ENCODE results near the gene EXO1.
"Not testable (repeated sequence)": the region's sequence is repeated elsewhere in the genome, so short reads cannot be mapped to it uniquely, and the experiment has no call there.

EXO1 gene

DNA sequence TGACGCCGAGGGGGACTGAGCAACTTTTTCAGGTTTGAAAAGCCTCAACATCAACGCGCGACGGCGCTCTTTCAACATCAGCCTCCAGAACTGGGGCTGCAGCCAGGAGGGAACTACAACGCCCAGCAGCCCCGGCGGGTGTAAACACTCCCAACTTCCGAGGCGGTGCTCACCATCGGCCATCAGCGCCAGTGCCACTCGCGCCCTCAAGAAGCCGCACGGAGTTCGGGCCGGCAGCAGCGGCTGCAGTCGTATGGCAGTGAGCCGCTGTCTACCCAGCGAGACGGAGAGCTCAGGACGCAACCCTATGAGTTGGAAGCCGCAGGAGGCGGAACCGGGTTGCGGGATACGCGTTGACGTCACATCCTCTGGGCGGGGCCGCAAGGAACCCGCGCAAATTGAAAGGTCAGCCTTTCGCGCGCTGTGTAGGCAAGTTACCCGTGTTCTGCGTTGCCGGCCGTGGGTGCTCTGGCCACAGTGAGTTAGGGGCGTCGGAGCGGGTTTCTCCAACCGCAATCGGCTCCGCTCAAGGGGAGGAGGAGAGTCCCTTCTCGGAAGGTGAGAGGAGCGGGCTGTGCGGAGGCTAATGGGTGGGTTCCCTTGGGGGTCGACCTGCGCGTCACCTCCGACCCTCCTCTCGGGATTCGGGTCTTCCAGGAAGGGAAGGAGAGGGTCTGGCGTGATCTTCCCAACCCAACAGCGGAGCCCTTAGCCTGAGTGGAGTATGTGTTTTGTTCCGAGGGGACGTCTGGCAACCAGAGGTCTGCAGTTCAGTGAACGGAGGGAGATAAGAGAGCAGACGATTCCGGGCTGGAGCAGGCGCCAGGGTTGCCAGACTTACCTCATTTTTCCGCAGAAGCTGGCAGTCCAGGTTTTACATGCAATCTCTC lies at the start of gene EXO1:
Gene EXO1 (plus strand): TSS at position 409 of the 890 bp plus-strand sequence. CDS start 2,222 bp downstream, outside the sequence.
- peak; percentile 94 to 95 for DNase-seq

DNA sequence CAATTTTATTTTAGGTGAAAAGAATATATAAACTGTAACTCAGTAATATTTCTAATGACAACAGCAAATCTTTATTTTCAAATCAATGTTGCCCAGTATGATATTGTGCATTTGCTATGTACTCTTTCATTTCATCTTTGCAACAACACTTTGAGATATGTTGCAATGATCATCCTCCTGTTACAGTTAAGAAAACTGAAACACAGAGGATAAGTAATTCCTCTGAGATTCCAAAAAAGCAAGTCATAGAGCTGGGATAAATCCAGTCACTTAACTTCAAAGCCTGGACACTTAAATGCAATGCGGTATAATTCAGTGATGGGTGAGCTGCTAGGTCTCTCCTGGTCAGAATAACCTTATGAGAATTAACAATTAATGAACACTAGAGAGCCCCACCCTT lies 48.6 kb upstream of the EXO1 start:
- DNase-seq = no peak

DNA sequence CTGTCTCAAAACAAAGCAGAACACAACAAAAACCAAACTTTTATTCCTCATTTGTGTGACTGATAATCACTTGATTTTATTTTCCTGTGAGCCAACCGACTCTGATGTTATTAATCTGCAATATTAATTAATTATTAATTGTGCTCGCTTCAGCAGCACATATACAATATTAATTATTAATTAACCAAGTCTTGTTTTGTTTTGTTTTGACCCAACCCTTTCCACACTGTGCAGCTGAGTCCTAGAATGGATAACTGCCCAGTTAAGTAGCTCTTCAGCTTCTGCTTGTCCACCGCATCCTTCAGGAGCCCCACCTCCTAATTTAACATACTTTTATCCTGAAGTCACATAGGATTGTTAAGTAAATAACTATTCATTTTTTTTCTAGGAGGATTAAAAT lies 47.4 kb upstream of the EXO1 start:
- DNase-seq = no peak

DNA sequence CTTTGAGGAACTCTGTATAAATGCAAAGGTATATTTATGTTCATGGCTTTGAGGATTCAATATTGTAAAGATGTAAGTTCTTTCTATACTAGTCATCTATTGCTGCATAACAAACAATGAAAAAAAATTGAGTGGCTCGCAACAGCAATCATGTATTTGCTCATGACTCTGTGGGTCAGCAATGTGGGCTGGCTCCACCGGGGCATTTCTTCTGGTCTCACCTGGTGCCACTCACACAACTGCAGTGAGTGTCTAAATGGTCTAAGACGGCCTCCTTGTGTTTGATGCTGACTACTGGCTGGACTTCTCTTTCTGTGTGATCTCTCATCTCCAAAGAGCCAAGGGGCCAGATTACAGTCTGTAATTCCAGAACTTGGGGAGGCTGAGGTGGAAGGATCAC lies 45.1 kb upstream of the EXO1 start:
- DNase-seq = no peak

DNA sequence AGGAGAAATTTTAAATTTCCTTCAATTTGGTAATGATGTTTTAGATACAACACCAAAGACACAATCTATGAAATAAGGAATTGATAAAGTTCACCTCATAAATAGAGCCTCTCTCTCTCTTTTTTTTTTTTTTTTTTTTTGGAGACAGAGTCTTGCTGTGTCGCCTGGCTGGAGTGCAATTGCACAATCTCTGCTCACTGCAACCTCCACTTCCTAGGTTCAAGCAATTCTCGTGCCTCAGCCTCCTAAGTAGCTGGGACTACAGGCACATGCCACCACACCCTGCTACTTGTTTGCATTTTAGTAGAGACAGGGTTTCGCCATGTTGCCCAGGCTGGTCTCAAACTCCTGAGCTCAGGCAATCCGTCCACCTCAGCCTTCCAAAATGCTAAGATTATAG lies 43.3 kb upstream of the EXO1 start:
- DNase-seq = not testable (repeated sequence)

DNA sequence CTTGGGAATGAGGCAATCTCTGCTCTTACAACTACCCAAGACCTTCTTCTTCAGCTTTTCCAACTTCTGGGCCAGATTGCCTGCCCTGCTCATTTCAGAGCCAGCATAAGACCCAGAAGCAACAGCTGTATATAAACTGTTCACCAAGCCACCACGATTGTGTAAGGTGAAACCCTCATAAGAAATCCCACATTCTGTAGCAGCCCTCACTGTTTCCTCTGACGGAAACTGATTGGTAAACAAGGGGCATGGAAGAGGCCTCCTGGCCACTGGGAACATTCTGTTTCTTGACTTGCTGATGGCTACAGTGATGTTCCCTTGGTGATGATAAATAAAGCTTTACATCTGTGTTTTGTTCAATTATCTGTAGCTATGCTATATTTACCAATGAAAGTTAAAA lies 39.7 kb upstream of the EXO1 start:
- no peak for DNase-seq

DNA sequence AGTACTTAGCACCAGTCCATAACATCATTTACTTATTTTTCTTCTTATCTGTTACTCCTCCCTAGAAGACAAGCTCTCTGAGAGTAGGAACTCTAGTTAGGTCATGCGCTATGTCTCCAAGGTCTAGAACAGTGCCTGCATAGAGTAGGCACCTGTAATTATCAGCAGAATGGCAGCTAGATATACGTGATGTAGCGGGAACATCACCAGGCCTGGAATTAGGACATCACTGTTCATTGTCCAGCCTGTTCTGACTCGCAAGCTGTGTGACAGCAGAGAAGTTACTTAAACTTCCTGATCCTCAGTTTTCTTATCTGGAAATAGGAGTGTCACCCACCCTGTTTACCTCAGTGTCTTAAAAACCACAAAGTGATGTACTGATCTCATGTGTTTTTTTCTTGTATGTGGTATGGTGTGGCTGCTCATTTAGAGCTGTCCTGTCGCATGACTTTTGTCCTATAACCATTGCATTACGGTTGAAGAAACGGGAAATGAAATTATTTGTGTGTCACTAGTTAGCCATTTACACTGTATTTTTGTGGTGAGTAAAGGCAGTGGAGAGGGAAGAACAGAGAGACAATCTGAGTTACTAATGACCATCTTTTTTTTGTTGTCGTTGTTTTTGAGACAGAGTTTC lies 37.1 kb upstream of the EXO1 start:
- DNase-seq = no peak

DNA sequence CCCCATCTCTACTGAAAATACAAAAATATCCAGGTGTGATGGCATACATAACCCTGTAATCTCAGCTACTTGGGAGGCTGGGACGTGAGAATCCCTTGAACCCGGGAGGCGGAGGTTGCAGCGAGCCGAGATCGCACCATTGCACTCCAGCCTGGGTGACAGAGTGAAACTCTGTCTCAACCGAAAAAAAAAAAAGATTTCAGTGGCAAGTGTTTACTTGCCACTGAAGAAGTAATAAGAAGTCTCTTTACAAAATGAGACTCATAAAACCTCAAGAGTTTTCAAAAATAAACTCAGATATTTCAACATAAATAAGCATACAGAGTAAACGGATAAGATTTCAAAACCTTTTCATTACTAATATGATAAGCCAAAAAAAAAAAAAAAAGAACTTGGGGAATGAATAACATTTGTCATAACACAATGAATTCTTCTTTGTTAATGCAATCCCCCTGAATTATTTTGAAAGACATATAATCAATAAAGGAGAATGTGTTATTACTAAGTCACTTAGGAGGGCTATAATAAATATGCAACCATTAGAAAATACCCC lies 34.2 kb upstream of the EXO1 start:
- DNase-seq = no peak

DNA sequence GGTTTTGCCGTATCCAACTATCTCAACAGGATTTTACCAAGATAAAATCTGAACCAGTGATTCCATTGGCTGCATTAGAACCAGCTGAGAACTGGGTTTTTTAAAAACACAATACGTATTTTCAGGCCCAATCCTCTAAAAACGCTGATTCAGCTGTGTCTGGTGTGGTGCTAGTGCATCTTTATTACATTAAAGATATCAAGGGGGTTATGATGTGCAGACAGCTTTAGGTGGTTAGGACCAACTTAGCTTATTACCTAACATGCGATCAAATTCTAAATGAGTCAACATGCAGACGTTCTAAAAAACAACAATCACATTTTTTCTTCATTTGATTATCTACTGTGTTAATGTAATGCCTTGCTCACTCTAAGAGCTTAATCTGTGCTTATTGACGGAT lies 32.0 kb upstream of the EXO1 start:
- no peak for DNase-seq

DNA sequence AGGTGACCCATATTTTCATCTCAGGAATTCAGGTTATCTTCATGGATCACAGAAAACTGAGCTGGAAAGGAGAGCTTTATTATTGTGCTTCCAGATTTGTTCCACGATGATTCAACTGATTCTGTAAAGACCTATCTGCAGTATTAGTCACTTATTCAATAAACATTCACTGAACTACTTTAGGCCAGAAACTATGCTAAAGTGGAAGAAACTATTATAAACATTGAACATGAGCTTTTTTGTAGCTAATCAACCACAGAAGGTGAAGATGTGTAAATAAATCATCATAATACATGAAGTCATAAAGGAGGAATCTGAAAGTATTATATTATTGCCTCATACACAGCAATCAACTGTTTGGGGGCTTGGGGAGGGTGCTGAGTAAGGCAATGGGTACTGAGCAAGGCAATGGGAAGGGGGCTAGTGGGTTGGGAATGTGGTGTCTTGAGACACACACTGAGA lies 30.6 kb upstream of the EXO1 start:
- no peak for DNase-seq

DNA sequence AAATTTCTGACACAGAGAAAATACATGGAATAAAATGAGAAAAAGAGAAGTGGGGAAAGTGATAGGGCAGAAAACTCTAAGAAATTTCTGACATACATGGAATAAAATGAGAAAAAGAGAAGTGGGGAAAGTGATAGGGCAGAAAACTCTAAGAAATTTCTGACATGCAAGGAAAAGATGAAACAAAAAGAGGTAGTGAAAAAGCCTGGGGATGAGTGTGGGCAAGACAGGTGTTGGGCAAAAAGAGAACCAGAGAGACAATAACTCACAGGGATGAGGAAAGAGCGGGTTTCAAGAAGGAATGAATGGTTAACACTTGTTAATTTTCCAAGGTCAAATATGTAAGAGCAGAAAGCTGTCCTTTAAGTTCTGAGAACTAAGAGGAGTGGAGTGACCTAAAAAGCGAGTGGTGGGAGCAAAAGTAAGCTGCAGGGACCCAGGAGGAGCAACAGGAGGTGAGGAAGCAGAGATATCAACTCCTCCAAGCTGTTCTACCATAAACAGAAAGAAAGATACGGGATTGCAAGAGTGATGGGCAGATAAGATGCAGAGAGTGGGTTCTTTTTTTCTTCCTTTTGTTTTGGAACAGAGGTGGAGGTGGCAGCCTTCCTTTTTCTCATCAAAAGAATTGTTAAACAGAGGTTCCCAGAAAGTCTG lies 29.9 kb upstream of the EXO1 start:
- no peak for DNase-seq

DNA sequence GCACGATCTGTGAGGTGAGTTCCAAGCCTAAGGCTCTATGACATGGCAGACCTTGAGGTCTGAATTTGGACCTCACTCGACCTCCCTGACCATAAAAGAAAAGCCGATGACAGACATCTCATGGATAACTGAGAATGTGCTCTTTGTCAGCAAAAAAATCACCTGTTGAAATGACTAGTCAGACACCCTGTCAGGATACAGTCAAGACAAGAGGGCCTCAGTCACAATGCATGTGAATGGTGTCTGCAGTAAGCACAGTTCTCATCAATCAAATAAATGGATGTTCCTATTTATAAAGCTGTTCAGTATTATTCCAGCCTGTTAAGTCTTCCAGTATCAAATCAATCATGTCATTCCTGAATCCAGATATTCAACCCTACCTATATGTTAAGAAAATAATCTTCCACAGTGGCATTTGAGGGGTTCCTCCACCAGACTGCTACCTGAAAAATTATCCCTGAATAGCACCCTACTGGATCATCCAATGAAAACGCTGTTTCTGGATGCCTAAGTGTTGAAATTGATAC lies 28.6 kb upstream of the EXO1 start:
- no peak for DNase-seq

DNA sequence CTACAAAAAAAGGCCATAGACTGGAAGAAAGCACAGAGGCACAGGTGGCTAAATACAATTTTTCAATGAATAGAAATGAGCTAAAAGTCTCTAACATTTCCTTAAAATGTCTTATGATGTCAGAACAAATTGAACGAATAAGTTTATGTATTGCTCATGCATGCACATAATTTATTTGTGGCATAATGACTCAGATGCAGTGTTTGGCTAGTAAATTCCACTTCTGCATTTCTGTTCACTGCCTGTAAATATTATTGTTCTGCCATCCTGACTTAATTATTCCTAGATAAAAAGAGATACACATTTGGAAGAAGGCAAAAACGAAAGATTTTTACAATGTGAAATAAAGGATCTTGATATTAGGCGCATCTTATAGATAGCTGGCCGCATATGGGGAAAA lies 26.6 kb upstream of the EXO1 start:
- no peak for DNase-seq

DNA sequence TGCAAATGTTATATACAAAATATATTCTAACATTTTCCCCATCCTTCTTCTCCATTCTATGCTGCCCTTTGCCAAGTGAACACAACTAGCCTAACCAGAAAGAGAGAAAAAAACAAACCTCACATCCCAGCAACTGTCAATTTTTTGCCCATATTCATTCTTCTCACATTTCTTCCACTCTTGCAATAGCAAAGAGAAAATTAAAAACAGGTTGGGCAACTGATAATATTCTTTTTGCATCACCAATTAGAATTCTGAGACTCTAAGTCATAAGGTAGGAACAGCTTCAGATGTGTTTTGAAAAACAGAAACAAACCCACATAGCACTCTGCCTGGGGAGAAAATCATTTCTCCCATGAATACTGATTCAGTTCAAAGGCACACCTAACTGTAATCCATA lies 25.2 kb upstream of the EXO1 start:
- no peak for DNase-seq

DNA sequence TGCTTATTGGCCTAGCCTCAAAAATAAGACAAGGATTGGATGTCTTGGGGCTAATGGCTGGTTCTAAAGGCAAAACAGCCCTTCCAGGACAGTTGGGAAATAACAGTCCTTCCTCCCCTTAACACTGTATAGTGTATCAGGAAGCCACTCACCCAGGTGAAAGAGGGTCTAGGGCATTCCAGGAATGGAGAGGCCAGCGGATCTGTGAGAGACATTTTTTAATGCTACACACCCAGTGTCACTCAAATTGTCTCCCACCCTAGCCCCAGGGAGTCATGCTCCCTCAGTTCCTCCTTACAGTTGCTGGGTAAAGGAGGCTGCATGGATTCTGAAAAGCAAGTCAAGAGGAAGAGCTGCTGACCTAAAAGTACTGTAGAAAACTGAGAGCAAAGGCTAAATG lies 24.1 kb upstream of the EXO1 start:
- DNase-seq = no peak

DNA sequence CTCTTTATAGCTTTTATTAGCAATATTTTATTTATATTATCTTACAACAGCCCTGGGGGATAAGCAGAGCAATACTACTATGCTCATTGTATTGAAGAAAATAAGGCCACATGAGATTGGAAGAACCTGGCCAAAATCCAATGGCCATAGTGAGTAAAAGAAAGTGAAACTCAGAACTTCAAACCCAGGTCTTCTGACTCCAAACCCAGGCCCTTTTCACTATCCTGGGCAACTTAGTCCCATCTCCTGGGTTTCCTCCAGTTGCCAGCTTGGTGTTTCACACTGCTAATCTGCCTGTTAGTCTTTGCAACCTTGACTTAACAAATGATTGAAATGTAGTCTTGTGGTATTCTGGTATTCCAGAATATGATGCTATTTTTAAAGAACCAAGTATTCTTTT lies 22.4 kb upstream of the EXO1 start:
- DNase-seq = no peak

DNA sequence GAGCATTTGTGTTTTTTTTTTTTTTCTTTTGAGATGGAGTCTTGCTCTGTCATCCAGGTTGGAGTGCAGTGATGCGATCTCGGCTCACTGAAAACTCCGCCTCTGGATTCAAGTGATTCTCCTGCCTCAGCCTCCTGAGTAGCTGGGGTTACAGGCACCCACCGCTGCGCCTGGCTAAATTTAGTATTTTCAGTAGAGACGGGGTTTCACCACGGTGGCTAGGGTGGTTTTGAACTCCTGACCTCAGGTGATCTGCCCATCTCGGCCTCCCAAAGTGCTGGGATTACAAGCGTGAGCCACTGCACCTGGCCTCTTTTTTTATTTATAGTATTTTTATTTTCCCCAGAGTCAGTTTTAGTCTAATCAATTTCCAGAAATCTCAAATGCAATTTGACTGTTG lies 21.4 kb upstream of the EXO1 start:
- DNase-seq = not testable (repeated sequence)

DNA sequence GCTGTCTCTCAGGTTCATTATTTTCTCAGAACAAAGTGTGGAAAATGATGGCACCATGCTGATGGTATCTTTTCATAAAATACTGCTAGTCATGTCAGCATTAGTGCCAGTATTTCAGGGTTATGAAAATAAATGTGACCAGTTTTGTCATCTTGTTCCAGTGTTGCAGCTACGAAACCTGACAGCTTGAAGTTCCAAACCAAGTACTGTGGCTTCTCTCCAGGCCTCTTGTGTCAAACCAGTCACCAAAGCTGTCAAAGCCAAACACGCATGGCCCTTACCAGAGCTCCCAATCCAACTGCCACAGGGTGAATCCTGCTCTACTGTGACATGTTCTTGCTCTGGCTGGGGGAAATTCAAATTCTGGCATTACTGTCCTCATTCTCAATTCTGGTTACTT lies 20.7 kb upstream of the EXO1 start:
- no peak for DNase-seq

DNA sequence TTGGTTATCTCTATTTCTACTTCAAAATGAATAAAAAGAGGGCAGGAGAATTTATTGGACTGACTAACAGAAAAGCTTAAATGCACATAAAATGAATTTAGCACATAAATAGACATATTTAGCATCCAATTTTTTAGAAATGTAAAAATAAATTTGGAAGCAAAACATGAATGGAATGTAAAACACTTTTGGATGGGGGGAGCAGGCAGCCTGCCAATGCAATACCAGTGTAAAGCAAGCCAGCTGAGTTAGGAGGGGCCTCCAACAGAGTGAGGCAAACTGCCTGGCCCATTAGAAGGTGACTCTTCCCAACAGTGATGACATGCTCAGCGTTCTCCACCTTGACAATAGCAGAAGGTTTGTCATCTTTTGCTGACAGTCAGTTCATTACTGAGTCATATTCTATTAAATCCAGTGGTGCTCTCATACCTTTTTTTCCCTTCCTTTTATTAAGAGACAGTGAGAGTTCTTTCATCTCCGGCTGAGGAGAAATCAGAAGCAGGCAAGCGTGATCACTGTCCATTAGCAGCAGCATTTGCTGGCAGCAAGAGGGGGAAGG lies 19.5 kb upstream of the EXO1 start:
- no peak for DNase-seq

DNA sequence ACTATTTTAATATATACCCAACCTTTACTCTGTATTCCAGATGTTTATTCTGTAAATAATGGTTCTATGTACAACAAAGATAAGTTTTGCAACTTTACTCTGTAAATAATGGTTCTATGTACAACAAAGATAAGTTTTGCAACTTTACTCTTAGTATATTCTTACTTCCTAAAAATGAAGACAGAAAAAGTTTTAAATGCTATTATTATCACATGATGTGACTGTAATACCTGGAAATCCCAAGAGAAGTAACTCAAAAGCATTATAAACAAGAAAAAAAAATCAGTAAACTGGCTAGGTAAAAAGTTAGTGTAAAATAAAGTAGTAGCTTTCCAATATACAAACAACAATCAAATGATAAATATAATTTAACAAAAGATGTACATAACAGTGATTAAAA lies 18.5 kb upstream of the EXO1 start:
- DNase-seq = no peak

DNA sequence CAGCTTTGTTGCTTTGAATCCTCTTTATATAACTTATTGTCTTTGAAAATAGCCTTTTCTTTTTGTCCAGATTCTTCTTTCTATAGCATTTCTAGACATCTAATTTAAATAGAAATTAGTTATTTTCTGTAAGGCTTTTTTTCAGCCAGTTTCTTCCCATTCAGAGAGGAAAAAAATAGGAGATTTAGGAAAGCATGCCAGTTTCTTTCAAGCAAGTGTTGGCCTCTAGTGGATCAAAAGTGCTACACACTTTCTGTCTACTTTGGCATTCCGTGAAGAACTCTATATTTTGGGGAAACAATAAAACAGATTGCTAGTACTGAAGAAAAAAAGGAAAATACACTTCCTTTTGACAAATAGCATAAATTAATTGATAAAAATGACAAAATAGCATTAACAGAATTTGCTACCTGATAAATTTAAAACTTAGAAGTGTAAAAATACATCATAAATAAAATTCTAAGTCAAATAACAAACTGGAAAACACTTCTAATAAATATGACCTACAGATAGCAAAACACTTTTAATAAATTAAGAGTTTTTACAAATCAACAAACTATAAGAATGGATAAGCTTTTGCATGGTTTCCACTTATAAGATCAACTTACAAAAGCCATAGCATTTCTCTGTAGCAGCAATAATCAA lies 13.1 kb upstream of the EXO1 start:
- DNase-seq = peak; percentile 46 to 61

DNA sequence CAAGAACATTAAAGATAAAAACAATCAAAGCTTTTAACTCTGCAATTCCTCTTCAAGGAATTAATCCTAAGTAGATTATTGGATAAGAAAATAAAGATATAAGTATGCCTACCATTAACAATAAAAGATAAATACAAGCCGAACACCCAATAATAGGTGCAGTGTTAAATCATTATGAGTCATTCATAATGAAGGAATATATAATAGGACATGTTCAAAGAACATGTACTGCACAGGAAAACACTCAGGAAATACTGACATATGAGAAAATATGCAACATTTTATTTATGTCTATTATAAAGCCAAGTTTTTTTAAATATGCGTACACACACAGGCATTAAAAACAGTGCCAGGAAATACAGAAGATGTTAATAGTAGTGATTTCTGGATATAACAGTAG lies 11.1 kb upstream of the EXO1 start:
- DNase-seq = no peak

DNA sequence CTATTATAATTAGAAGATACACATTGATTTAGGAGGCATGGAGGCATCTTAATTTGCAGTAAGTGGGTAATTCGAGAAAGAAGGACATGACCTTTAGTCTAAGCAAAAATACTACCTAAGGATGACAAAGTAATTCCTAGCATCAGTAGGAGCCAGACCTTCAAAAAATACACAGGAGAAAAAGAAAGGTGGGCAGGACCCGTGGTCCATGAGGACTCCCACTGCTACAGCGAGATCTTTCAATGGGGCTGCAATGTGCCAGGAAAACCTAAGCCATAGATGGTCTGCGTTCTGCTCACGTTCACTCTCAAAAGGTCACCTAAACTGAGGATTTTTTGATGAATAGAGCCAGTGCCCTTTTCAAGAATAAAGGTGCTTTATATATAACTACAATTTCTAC lies 10.6 kb upstream of the EXO1 start:
- DNase-seq = no peak
